WI38 (cell line): Measurements from ENCODE around the gene PSMD1.
"Not testable (repeated sequence)": the region's sequence is repeated elsewhere in the genome, so short reads cannot be mapped to it uniquely, and the experiment has no call there.

ENCODE experiments used
- H3K4me3 ChIP-seq: 2 replicates; pipeline ENCODE4 v1.5.1; 2011; ENCODE audit warnings: low read depth, mild to moderate bottlenecking, control low read depth, low read length
- CTCF ChIP-seq: IDR thresholded peaks from 2 replicates; pipeline ENCODE4 v1.5.1; 2012; ENCODE audit warnings: low read depth, mild to moderate bottlenecking, control low read depth, low read length

PSMD1 gene

GRCh38 chr2:231012463-231012862, 44.2 kb upstream of the PSMD1 start:
- no peak overlapping the region for H3K4me3 ChIP-seq
- TF ChIP-seq CTCF = no peak

- no peak overlapping the region for H3K4me3 ChIP-seq
- no peak for TF ChIP-seq CTCF
These were observed 42.8 kb upstream of the PSMD1 start for GRCh38 chr2:231013820-231014219.

- no peak overlapping the region for H3K4me3 ChIP-seq
- TF ChIP-seq CTCF = no peak
These were observed 41.2 kb upstream of the PSMD1 start for GRCh38 chr2:231015478-231015877.

GRCh38 chr2:231015926-231016325, 40.7 kb upstream of the PSMD1 start:
- H3K4me3 ChIP-seq = no peak overlapping the region
- no peak for TF ChIP-seq CTCF

- no peak for TF ChIP-seq CTCF
These were observed 40.0 kb upstream of the PSMD1 start for GRCh38 chr2:231016566-231017230.

GRCh38 chr2:231017231-231017598, 39.5 kb upstream of the PSMD1 start:
- no peak for TF ChIP-seq CTCF
- H3K4me3 ChIP-seq = no peak overlapping the region

More at GRCh38 chr2:231016566-231017230, 40.0 kb upstream of the PSMD1 start:
- no peak overlapping the region for H3K4me3 ChIP-seq

- no peak overlapping the region for H3K4me3 ChIP-seq
- no peak for TF ChIP-seq CTCF
These were observed 38.5 kb upstream of the PSMD1 start for GRCh38 chr2:231018184-231018583.

GRCh38 chr2:231025059-231025458, 31.6 kb upstream of the PSMD1 start:
- not testable (repeated sequence) for H3K4me3 ChIP-seq
